HG03571 (cell line): ENCODE data around the gene DDI1.

Source experiments
- ATAC-seq: cut with Tn5 transposase; IDR thresholded peaks from one replicate; pipeline ENCODE4 v1.9.1; 2021; ENCODE audit not compliant: unreplicated experiment

Gene DDI1

DNA sequence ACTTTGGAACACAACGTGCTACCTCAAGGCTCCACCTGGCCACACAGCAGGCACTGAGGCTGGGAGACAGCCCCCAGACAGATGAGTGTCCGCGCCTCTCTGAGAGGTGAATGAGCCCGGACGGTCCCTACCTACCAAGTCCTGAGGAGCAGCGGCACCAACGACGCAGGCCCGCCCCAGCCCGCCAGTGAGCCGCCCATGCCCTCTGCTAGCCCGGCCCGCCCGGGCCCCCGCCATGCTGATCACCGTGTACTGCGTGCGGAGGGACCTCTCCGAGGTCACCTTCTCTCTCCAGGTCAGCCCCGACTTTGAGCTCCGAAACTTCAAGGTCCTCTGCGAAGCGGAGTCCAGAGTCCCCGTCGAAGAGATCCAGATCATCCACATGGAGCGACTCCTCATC, at the start of gene DDI1:
TSS of gene DDI1 (plus strand) at position 53 of the 400 bp plus-strand sequence. CDS start at position 236, 183 bp downstream.
- no peak for ATAC-seq

DNA sequence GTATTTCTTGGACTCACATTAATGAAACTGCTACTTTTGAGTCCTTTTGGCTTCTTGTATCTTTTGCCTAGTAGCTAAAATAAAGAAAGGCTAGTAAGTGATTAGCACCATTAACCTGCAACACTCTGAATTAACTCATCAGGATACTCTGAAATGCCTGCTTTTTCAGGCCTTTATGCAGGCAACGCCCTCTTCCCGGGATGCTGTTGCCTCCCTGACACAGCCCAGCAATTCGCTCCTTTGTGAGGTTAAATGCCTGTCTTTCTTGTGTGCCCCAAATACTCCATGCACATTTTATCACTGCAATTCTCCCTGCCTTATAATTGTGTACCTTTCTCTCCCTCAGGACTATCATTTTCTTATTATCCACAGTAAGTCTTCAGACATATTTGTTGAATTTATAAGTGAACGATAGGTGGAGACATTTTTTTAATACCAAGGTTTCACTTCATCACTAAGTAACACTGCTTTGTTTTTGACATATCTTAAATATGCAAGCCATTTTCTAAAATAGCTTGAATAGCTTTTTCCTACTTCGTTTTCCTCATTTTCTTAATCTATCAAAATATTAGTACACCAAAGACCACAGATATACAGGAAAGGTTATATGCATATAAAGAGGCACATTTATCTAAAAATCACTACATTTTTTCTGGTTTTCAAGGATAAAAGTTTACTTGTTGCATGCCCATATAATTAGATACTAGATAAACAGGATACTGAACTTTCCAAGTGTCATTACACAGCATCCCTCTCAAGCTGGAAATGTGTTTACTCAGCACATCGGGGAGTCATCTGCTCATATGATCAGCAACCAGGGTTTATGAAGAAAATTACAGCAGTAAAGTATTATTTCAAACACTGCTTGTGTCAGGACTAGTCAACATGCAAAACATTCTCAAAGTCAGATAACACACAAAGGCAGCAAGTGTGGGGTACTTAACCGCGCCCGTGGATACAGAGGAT, 48.5 kb upstream of the DDI1 start:
- ATAC-seq: no peak

DNA sequence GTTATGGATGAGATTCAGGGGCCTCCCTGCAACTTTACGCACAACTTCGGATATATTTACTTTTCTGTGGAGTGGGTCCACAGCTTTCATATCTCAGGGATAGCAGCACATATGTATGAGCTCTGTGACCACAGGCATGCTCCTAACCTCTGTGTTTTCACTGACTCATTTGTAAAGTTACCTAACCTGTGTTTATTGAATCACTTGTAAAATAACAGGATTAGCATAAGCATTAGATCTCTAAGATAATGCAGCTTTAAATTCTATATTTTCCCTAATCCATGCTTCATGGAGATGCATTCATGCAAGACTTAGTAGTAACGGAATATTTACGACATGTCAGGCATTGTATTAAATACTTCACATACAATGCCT, 47.9 kb upstream of the DDI1 start:
- ATAC-seq: no peak

DNA sequence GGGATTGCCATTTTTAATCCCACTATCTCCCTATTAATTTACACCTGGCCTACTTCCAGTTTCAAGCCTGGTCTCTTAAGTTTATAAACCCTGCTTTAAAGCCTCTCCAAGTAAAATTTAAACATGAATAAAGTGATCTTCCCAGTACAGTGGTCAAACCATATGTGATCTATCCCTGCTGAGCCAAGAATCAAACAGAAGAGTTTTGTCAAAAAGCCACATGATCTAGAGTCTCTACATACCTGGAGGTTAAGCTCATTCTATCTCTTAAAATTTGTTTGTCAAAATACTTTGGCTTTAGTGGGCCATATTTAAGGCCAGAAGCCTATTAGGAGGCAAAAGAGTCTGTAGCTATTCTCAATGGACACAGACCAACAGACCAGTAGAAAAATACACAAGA, 42.9 kb upstream of the DDI1 start:
- no peak for ATAC-seq

DNA sequence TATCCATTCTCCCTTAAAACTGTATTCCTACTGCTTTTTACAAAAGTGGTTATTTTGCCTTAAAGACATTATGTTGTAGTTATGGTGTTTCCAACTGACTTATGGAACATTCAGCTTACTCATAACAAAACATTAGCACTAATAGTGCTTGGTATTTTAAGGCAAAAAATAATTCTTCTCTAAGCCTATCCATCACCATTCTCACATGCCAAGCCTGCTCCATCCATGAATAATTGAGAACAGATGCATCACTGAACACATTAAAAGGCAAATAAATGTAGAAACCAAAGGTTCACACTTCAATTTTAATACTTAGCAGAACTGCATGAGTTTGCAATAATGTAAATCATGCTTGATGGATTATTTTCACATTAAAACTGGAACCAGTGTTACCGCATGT, 42.3 kb upstream of the DDI1 start:
- ATAC-seq: no peak

DNA sequence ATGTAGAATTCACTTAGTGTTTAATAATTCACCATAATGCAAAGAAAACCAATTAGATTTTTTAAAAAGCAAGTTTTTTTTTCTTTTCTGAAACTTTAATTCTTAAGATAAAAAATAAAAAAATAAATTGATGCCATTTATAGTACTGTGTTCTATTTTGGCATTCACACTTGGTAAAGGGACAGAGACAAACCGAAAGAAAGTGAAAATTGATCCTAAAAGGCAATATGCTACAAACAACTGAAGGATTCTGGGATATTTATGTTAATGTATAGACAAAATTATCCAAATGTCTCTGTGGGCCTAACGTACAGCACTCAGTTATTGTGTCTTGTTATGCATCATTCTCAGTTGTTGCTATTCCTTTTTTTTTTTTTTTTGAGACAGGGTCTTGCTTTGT, 41.9 kb upstream of the DDI1 start:
- no peak for ATAC-seq

DNA sequence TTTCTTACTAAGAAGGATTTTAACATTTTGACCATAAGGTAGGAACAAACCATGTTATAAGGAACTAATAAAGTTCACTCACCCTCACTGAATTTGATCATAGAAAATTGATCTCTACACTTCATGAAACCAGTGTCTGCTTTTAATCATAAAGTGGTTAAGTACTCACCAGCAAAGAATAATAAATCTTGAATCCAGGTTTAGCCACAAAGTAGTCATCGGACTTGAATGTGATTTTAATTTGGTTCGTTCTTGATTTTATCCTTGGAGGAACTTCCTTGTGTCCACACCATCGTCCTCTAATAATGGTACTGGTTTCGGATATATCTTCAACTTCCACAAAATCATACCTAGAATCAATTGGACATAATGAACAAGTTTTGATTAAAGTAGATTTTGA, 40.5 kb upstream of the DDI1 start:
- ATAC-seq: no peak

DNA sequence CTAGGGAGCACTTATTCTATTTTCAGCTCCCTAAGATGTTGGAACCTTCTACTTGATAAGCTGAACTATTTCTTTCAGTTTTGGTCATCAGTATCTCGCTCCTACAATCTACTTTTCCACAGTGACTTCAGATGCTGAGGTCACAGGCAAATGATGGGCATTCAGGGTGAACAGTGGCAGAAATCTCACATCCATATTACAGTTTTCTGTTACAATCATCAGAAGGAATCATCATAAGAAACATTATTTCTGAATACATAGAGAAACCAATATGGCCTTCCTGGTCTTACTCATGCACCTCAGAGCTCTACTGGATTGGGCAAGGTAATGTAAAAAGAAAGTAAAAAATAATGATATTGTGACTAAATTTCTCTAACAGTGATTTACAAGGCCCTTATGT, 39.4 kb upstream of the DDI1 start:
- no peak for ATAC-seq

DNA sequence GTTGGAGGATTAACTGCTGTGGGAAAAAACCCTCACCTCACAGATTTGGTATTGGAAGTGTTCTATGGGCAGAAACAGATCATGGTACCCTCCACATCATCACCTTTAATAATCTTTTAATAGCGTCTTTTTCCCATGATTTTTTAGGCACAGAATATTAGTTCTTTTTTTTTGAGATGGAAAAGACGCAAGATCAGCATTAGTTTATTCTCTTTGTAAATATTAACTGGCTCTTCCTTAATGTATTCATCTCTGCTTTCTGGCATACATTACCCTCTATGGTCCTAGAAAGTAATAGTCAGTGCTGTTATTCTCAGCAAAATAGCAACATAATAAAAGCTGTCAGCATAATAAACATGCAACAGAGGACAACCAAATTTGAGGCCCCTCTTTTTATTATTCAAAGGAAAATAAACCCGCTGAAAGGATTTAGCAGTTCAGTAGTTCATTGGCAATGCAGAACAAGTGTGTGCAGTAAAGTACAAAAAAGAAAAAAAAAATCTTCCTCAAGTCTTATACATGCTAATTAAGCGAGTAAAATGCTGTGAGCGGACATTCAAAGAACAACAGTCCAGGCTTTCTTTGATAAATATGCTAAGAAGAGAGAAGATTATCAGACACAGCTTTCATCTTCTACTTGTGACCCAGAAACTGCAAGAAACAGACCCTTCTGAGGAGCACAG, 37.5 kb upstream of the DDI1 start:
- no peak for ATAC-seq

DNA sequence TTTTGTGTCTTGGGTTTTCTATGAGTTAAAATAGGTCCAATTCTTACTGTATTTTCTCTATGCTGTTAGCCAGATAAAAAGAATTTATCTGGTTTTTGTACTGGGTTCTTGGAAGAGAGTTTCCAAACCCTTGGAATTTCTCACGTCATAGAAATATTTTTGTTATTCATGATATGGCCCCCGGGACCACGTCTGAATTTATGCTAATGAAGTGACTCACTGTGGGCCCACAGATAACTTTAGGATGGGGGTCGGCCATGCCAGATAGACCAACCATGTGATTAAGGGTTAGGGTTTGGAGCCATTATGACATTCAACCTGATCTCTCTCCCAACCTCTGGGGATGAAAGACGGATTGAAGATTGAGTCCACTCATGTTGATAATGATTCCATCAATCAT, 35.6 kb upstream of the DDI1 start:
- no peak for ATAC-seq

DNA sequence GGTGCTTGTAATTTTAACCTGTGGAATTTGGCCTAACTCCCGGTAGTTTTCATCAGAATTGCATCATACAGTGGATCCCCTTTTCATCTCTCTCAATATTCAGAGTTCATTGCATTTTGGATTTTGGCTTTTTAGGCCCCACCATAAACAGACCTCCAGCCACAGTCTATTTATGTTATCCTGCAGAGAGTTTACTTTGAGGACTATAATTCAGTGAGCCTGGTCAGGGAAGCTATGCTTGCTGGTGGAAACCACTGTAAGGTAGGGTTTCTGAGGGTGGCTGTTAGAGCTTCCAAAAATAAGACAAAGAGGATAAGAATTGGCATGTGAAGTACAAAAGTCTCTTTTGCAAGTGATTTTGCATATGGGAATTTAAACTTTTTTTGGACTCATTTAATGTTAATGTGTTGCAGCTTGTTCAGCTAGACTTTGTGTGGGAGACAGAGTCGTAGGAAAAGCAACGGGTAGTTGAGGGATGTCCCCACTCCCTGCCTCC, 34.8 kb upstream of the DDI1 start:
- ATAC-seq: no peak

DNA sequence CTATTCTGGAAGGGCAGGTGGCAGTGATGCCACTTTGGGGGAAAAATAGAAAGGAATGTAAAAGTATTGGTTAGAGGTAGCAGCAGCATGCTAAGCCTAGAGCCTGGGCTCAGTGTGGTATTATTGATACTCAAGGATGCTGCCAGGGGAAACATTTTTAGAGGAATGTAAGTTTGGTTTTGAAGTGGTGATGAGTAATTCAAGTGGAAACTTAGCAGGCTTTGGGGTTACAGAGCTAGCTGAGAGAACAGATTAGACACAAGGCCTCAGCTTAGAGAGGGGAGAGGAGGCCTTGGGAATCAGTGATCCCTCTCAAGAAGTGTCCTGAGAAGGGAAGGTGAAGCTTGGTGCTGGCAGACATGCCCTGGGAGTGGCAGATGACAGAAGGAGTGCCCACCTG, 32.9 kb upstream of the DDI1 start:
- ATAC-seq: no peak

DNA sequence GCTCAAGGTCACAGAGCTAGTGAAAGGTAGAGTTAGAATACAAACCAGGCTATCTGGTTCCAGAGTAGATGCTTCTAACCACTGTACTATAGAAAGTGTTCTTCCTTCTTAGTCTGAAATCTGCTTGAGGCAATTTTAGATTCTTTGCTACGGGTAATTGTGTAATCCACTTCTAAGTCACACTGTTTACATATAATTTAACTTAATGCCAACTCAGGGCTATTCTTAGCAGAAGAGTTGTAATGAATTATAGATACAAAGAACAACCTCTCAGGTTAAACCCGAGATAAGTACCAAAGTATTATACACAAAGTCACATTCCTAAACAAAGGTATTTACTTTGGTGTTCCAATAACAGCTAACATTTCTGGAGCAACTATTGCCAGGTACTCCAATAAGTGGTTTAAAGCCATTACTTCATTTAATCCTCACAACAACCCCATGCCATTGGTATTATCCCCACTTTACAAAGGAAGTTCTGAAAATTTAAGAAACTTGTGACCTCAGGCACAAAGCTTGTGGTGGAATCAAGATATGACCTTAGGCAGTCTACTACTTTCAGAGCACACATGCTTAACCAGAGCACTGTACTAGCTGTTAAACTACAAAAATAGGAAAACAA, 31.1 kb upstream of the DDI1 start:
- ATAC-seq: no peak

DNA sequence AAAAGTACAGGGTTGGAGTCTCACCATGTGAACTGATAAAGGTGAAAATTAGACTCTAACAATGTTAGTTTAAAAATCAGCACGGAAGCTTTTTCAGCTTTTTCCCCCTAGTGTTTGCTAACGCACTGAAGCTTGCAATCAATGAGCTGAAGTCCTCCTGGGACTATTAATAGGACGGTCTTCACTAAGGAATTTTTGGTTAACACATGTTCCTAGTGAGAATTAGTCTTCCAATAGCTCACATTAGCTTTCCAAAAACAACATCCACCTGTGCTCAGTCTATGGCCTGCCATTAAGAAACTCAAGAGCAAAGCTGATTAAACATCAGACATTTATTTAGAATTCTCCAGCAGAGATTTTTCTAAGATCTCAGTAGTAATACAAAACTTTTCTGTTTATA, 26.7 kb upstream of the DDI1 start:
- ATAC-seq: no peak

DNA sequence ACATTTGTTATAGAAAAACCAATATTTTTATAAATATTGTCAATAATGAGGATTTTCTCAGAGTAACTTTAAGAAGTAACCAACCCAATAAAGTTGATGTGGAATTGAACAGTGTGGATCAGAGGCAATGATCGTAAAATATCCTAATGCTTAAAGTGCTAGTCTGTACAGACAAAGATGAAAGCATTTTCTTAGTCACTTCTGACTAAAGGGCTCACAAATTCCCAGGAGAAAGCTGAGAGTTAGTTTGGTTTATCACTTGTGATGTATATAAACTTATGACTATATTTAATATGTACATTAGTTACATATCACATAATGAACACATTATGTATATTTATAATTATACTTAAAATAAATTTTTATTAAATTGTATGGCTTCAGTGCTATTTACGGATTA, 25.4 kb upstream of the DDI1 start:
- no peak for ATAC-seq

DNA sequence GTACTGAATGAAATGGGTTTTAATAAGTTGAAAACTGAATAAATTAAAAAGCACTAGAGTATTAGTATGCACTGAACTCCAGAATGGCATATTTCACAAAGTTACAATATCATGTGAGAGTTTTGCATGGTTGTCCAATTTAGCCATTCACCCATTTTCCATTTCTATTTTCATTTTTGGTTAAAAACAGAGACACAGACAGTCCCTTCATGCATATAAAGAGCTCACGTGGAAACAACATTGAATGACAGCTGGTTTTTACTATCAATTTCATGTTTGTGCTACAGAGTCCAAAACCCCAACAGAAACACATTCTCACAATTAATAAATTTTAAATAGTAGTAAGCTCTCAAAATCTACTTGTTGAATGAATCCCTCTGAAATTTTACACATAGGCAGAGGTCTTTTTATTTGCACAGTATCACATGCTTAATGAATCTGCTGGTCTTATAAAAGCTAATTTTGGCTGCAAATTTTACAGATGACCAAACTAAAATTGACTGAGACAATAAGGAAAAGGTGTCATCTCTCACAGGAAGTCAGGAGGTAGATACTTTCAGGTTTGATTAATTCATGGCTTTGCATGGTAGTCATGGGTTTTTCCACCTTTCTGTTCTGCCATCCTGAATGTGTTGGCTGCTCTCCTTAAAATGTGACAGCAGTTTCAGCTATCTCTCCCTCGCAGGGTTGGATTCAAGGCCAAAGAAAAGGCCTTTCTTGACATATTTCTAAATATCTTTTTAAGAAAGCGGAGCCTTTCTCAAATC, 20.6 kb upstream of the DDI1 start:
- peak; percentile 72 for ATAC-seq

DNA sequence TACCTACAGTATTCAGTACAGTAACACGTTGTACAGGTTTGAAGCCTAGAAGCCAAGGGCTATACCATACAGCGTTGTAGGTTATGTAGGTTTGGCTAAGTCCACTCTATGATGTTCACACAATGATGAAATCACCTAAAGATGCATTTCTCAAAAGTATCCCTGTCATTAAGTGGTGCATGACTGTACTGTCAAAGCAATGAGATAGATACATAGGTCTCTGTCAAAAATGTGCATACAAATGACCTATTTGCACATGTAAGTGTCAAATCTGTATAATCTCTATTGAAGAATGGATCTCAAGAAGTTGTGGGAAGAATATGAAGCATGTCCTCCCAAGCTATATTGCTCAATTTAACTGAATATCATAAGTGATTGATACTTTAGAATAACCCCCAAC, 11.9 kb upstream of the DDI1 start:
- ATAC-seq: no peak

DNA sequence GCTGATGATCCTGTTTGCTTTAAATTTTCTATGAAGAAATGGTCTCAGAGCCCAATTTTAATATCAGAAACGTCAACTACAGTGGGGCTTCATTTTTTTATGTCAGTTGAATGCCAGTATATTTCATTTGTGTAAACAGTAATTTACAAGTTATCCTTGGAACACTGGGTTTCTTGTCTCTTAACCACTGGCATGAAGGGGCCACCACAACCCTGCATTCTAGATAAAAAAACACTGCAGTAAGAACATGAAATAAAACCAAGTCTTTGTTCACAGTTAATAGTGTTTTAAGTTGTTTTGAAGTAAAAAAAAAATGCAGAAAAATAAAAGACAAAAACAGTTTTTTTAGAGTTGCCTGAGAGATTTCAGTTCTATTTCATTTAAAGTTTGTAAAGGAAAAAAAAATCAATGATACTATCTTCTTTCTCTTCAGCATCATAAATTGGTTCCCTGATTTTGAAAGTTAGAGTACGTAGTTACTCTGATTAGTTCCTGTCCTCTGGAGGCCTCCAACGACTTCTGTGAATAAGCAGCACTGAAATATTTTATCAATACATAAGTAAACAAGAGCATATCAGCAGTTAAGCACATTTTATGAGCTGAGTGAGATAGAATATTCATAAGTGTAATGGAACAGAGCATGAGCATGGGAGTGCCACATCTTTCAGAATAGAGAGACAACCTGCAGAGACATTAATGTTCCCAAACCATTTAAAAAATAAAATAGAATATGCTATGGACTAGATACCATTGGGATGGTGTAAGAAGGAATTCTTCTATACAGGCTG, 7.8 kb upstream of the DDI1 start:
- ATAC-seq: no peak

DNA sequence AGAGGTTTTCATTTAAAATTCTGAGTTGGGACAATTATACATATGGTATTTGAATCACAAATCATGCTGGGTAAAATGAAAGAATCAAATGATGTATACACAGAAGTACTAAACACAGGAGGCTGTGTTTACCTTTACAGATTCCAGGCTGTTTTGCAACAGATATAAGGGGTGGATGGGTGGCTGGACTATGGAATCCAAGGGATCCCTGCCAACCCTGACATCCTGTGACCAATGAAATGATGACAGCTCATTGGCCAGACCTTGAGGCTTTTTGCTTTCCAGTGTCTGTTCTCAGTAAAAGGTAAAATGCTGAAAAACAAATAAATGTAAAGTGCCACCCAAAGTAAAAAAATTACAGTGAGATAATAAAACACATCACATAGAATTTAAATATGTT, 3.3 kb upstream of the DDI1 start:
- no peak for ATAC-seq

DNA sequence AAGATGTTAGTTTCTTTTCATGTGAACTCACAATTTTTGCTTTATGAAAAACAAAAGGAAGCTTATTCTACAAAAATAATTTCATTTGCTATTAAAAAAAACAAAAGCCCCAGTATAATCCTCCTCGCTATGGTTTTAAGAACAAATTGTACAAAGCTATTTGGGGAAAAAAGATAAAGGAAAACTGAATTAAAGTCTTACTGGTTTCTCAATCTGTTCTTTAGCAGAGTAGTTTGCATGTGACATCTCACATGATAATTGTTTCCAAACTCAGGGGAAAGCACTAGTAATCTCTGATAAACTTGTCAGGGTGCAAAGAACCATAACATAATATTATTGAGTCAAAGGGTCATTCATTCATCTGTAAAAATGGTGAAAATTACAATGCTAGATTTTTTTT, 2.9 kb upstream of the DDI1 start:
- no peak for ATAC-seq
